GM21723 (cell line): ENCODE measurements around the gene SYNM.
"Not testable (repeated sequence)": the region's sequence is repeated elsewhere in the genome, so short reads cannot be mapped to it uniquely, and the experiment has no call there.

ENCODE experiments used
- ATAC-seq: cut with Tn5 transposase; IDR thresholded peaks from one replicate; pipeline ENCODE4 v1.9.1; 2021; ENCODE audit warnings: mild to moderate bottlenecking, moderate library complexity; ENCODE audit not compliant: unreplicated experiment

Gene SYNM

DNA sequence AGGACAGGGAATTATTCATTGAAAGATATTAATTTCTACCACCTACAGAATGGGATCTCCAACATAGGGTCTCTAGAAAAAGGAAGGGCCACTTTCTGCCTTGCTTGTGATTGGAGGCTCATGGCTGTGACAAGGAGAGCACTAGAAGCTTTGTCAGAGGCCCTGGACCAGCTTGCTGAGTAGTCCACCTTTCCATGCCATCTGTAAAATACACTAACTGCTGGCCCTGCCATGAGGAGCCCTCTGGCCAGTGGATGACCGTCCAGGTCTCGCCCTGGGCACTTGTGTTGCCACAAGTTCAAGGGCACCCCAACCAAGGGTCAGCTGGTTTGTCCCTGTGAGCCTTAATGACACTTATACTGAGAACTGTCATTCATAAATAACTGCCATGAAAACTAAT, 1.6 kb upstream of the SYNM start:
- no peak for ATAC-seq

DNA sequence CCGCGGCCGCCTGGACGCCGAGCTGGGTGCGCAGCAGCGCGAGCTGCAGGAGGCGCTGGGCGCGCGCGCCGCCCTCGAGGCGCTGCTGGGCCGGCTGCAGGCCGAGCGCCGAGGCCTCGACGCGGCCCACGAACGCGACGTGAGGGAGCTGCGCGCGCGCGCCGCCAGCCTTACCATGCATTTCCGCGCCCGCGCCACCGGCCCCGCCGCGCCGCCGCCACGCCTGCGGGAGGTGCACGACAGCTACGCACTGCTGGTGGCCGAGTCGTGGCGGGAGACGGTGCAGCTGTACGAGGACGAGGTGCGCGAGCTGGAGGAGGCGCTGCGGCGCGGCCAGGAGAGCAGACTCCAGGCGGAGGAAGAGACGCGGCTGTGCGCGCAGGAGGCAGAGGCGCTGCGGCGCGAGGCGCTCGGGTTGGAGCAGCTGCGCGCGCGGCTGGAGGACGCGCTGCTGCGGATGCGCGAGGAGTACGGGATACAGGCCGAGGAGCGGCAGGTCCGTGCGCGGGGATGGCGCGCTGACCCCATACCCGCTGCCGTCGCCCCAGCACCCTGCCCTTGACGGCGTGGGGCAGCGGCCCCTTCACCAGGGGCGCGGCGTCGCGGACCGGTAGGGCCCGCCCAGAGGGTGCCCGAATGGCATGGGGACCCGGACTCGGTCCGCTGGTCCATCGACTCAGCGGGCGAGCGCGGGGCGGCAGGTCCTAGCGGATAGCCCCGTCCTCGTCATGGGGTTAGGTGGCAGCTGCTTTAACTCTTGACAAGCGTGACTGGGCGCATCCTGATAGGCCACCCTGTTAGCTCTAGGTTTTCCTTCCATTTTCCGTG, 848 bp downstream of the SYNM start:
- peak; percentile 44 for ATAC-seq

DNA sequence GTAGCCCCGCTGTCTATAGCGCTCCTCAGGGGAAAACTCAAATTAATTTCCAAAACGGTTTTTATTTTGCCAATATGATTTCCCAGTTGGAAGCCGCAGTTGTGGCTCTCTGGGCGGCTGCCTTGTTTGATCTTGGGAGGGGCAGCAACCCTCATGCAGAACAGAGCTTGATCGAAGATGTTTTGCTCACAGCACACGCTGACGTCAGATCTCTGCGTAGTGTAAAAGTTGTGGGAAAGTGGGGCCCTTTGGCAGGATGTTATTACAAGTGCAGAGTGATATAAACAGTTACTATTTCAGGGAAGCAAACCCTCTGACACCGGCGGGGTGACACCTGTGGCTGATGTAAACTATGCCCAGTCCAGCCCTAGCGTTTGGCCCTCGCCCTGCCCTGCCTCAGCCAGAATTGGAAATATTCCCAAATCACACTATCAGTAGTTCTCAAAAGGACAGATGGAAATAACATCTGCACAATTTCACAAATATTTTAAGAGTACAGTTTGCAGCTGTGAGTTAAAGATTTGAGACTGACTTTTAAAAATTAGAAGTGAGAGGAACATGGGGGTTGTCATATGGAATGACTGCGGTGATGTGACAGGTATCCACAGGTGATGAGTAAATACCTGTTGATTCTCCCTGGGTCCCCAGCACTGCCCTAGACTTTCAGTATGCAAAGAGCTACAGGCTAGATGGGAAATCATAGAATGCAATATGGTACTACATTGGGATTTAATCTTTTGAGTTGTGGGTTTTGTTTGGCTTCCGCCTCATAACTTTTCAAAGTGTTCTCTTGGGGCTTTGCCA, 1.7 kb downstream of the SYNM start:
- no peak for ATAC-seq

DNA sequence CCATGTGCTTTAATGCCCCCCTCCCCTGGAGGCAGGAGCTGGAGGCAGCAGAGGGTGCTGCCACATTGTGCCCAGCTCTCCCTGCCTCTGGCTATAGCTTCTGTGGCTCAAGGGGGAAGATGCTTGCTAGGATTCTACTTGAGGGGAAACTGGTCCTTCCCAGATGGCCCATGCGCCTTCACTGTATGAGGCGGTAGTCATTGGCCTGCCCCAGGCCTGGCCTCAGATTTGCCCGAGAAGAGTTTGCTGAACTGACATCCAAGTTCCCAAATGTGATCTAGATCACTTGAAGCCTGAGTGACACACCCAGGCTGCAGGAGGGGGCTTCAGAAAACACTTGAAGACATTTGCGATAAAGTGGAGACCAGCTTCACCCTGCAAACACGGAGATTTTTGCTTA, 4.1 kb downstream of the SYNM start:
- ATAC-seq, result no peak

DNA sequence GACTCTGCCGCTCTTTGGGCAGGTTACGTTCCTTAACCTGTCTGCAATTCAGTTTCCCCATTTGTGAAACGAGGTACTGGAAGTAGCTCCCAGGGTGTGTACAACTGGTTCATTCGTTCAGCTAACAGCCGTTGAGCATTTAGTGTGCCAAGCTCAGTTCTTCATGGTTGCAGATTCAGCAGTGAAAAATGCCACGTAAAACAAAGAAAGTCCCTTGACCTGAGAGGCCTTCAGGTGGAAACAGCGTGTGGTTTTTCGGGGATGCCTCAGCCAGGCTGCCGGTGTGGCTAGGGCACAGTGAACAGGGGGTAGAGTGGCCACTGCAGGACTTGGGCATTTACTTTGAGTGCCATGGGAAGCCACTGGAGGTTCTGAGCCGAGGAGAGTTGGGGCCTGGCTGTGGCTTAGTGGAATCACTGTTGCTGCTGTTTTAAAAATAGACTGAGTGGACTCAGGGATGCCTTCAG, 4.7 kb downstream of the SYNM start:
- no peak for ATAC-seq

DNA sequence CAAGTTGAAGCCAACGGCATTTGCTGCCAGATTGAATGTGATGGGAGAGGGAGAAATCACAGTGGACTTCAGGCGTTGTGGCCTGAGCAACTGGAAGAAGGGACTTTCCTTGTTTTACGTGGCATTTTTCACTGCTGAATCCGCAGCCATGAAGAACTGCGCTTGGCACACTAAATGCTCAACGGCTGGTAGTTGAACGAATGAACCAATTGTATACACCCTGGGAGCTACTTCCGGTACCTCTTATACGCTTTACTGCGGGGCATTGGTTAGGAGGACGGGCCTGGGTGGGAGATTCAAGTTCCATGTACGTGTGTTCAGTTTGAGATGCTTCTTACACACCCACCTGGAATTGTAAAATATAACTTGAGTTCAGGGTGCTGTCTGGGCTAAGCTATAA, 5.2 kb downstream of the SYNM start:
- no peak for ATAC-seq

DNA sequence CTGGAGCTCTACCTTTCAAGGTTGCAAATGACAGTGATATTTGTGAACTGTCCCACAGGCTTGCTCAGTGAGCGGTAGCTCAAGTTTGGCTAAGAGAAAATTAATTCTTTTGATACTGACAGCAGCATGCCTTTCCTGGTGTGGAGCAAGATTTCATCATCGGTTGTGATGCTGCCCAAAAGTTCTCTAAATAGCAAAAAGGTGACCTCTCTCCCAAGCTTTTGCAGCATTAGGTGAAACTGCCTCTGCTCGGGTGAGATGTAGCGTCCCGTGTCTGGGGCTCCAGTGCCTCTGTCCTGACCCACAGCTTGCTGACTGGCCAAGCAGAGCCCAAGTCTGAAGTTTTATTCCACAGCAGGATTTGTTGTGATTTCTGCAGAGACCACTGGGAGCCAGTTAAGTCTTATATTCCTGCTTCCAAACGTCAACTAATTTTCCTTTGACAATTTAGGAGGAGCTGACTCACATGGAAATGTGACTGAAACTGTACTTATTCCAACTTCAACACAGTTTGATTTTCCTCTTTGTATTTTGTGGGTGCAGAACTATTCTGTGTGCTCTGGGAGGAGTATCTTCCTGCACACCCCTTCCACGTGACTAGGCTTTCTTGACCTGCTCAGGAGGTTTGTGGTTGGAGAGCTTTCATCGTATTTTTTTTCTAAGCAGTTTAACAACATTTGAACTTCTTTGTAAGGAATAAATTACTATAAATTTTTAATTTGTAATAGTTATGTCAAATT, 5.9 kb downstream of the SYNM start:
- no peak for ATAC-seq

DNA sequence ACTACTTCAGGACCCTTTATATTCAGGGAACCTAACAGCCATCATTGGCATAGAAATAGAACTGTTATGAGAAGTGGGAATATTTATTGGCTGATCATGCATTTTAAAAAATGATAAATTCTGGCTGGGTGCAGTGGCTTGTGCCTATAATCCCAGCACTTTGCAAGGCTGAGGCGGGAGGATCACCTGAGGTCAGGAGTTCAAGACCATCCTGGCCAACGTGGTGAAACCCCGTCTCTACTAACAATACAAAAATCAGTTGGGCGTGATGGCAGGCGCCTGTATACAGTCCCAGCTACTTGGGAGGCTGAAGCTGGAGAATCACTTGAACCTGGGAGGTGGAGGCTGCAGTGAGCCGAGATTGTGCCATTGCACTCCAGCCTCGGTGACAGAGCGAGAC, 6.8 kb downstream of the SYNM start:
- ATAC-seq, result not testable (repeated sequence)

DNA sequence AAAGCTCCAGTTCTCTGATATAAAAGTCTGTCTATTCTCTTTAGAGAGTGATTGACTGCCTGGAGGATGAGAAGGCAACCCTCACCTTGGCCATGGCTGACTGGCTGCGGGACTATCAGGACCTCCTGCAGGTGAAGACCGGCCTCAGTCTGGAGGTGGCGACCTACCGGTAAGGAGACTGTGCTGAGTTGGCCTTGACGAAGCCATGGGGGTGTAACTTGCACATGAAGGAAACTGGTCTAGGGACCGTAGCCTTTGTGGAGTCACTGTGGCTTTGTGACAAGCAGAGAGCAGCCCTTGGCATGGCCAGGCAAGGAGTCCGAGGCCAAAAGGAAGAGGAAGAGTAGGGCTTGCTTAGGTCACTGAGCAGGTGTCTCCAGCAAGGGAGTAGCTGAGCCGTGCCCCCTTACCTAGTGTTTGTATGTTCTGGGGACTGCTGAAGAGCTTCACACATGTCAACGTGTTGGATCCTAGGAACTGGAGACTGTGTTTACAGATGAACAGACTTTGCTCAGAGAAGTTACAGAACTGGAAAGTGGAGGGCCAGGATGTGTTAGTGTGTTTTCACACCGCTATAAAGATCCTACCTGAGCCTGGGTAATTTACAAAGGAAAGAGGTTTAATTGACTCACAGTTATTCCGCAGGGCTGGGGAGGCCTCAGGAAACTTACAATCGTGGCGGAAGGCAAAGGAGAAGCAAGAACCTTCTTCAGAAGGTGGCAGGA, 8.8 kb downstream of the SYNM start:
- ATAC-seq, result no peak

DNA sequence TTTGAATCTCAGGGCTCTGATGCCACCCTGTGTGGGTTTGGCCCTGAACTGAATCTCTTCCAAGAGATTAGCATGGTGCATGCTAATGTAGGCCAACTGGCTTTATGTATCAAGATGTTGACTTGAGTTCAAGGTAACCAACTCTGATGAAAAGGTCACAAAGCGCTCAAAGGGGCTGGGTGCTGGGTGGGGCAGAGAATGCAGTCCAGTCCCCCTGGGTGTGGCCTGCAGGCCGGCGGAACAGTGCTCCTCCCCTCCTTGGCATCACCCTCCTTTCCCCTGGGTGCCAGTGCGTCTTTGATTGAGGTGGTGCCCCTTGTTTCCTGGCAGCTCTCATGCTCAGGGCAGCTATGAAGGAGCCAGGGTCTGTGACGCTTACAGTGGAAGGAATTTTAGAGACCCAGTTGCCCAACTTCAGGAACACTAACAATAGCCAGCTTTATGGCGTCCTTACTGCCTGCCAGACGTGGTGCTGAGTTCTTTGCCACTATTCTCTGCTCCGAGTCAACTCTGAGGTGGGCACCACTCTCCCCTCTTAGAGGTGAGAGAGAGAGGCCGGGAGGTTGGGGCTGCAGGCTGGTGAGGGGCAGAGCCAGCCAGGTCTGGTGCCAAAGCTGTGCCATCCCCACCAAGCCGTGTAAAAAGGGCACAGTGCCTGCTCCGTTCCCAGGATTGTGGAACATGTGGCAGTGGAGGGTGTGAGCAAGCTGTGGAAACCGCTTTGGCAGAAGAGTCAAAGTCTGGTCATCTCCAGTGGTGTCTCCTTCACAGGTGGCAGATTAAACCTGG, 9.8 kb downstream of the SYNM start:
- no peak for ATAC-seq

DNA sequence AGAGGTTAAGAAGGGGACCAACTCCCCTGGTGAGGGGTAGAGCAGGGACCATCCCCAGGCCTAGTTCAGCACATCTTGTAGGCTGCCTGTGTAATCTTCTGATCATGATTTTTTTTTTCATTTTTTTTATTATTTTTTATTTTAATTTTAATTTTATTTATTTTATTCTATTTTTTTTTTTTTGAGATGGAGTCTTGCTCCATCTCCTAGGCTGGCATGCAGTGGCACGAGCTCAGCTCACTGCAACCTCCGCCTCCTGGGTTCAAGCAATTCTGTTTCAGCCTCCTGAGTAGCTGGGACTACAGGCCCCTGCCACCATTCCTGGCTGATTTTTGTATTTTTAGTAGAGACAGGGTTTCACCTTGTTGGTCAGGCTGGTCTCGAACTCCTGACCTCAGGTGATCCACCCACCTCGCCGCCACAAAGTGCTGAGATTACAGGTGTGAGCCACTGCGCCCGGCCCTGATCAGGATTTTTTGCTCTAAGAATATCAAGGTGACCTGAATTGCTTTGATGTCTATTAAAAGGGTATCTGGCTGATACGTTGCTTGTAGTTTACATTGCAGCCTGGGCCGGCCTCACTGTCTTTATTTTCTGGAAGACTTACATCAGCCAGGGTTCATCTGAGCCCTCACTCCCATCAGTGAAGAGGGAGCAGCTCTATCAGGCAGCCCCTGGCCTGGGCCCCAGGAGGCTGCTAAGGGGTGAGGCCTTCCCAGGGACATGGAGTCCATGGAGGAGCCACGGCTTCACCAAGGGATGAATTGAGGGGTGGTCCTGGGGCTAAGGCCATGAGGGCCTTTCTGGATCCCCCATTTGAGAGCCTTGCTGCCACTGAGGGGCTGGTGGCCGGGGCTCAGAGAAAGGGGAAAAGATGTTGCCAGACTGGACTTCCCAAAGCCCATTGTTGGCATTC, 10.7 kb downstream of the SYNM start:
- ATAC-seq, result no peak

DNA sequence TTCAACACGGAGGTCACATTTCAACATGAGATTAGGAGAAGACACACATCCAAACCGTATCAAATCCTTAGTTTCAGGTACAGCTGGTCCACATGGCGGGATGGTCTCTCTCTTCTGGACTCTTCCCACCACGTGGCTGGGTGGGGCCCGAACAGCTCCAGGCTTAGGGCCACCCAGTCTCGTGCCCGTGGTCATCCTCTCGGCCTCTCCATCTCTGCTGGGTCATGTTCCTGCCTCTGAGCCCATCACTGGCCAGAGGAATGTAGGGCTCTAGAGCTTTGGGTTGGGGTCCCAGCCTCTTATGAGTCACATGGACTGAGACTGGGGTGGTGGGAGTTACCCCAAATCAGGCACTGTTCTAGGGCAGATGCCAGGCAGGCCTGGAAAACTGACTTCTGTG, 12.2 kb downstream of the SYNM start:
- ATAC-seq, result no peak

DNA sequence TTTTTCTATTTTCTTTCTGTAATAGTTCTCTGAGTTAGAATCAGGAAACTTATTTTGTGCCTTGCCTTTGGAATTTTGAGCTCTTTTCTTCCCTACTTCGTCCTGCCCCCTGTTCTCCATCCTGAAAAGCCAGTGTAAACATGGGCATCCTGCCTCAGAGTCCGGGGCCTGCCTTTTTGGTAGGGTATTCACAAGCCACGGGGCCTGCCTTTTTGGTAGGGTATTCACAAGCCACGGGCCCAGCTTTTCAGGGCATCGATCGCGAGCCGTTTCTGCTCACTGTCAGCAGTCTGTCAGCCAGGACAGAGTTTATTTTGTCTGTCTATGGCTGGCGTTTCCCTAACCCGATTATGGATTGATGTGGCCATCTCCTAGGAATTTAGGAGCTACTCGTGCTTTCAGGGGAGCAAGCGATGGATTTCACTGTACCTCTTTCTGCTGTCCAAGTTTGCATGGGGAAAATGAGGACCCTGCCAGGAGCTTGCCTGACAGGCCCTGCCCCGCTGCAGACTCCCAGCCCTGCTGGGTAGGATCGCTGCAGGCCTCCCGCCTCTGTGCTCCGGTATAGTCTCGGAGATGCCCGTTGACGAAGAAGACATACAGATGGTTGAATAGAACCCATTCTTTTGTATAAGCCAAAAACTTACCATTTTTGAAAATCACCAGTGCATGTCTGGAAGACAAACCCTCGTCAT, 12.8 kb downstream of the SYNM start:
- no peak for ATAC-seq

DNA sequence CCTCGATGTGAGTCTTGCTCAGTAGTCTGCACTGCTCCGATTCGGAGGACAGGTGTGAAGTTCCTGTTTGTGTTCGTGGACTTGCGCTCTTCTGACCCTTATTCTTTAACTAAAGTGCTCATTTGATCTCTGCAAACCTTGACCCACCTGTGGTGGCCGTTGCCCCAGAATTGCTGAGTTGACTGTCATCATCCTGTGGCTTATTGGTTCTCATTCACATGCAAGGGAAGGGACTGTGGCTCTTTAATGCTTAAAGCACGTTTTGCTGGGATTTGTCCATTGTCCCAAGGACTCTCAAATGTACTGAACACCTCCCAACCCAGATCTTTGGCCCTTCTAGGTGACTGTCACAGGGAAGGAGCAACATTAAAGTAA, 13.4 kb downstream of the SYNM start:
- no peak for ATAC-seq

DNA sequence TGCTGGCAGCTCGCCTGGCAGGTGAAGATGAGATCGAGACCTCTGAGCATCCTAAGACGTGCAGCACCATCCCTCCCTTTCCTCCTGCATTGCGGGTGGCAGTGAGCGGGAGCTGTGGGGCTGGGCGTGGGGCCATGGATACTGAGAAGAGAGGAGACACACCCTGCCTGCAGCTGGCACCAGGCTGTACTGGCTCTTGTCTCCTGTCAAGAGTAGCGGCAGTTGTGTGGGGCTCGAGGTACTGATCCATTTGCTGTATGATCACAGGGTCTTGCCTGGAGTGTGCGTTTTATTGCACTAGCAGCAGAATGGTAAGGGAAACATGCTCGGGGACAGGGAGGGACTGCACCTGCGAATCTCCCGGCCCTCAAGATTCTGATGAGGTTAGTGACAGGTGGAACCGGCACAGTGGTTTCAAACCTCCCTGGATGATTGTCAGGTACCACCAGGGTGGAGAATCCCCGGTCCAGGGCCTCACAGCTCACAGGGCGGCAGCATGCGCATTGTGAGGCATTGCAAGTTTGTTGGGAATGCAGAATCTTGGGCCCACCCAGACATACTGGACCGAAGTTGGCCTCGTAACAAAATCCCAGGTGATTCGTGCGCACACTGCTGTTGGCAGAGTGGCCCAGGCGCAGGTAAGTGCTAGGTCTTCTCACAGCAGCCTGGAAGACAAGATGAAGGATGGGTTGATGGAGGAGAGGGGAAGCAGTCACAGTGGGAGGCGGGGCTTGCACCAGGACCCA, 14.1 kb downstream of the SYNM start:
- no peak for ATAC-seq

DNA sequence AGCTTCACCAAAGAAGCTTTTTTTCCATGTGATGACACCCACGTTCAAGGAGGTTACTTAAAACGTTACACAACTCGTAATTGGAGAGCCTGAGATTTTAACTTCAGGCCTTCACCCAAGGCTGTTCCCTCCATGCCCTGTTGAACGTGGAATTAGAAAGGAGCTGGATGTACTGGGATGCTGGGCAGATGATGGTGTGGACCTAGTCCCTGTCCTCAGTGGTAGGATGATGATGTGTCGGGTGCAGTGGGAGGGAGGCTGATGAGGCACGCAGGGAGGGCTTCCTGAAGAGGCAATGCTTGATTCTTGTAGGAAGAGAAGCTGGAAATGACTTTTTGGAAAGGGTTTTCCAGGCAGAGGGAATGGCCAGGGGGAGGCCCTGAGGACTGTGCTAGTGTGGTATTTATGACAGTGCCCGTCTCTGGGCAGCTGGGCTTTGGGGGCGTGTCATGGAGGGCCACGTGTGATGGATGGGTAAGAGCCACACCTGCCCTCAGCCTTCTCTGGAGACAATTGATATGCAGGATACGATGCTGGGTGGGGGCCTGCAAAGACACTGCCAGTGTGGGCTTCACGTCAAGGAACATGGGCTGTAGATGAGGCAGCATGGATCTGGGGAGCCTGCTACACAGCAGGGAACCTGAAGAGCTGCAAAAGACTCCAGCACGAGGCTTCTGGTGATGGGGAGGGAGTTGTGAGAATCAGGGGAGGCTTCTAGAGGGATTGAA, 15.3 kb downstream of the SYNM start:
- ATAC-seq, result no peak

DNA sequence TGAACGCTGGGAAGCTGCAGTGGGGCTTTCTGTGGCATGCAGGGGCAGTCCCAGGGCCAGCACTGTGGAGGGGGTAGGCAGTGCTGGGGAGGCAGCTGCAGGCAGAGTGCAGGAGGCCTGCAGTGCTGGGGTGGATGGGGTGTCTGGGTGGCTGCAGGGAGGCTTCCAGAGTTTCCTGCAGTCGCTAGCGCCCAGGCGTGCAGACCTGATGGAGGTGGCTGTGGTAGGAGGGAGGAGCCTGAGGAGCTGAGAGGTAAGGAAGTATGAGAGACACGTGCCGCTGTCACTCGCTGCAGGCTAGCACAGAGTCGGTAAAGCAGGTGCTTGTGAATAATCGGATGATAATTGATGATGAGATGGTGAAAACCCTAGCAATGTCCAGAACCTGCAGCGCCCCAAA, 16.3 kb downstream of the SYNM start:
- ATAC-seq, result no peak
